ENCODE data around the gene RPS21.

The RPS21 gene

GRCh38 chr20:62350629-62351422 is 36.1 kb upstream of the RPS21 start:
- no peak overlapping the region for H3K9ac ChIP-seq
- no peak overlapping the region; a peak in 1 of 22 replicates for H3K27ac ChIP-seq
- H3K4me1 ChIP-seq: peaks cover 12 to 37% (median 26%) of the 10 kb centered on the region in 10 experiments
- H4K20me1 ChIP-seq: peaks cover 0 to 46% (median 9%) of the 10 kb centered on the region in 11 experiments; a peak in 9 of 22 replicates
- H3K36me3 ChIP-seq: peaks cover 0 to 38% (median 10%) of the 10 kb centered on the region in 11 experiments; a peak in 9 of 22 replicates
- H3K4me2 ChIP-seq: no peak overlapping the region
- H3K27me3 ChIP-seq: no peaks in the 10 kb centered on the region
- TF ChIP-seq Cebpa-rat (IDR thresholded peaks at IDR 0.05): no peak
- peaks cover 5 to 16% (median 12%) of the 10 kb centered on the region in 11 experiments; a peak in 19 of 22 replicates for H3K9me3 ChIP-seq (replicated peaks in 1 of 11)
- H3K4me3 ChIP-seq: no peak overlapping the region

- no peak overlapping the region for H3K9ac ChIP-seq
- H3K4me3 ChIP-seq: no peak overlapping the region
- no peak overlapping the region for H3K27ac ChIP-seq
- peaks cover 0 to 30% (median 10%) of the 10 kb centered on the region in 11 experiments; a peak in 9 of 22 replicates for H3K36me3 ChIP-seq
- H3K4me2 ChIP-seq: no peak overlapping the region
- H3K4me1 ChIP-seq: peaks cover 21 to 39% (median 29%) of the 10 kb centered on the region in 10 experiments
- H3K9me3 ChIP-seq (replicated peaks in 1 of 11): peaks cover 5 to 16% (median 12%) of the 10 kb centered on the region in 11 experiments; a peak in 19 of 22 replicates
- H3K27me3 ChIP-seq: no peaks in the 10 kb centered on the region
- no peak for TF ChIP-seq Cebpa-rat (IDR thresholded peaks at IDR 0.05)
- peaks cover 0 to 55% (median 13%) of the 10 kb centered on the region in 11 experiments; a peak in 10 of 22 replicates for H4K20me1 ChIP-seq
Measured at GRCh38 chr20:62351469-62352401, 35.2 kb upstream of the RPS21 start.

- Histone ChIP-seq H3K9ac (peak overlapping the region in 1 of 11 experiments; percentile 4; a peak in 1 of 22 replicates), H3K27ac (no peak overlapping the region), H3K27me3 (peaks cover 0 to 5% (median 0%) of the 10 kb centered on the region in 11 experiments; a peak in 2 of 22 replicates), H3K36me3 (peaks cover 0 to 22% (median 10%) of the 10 kb centered on the region in 11 experiments; a peak in 9 of 22 replicates), H3K4me2 (peak overlapping the region in 1 of 11 experiments; percentile 36; a peak in 2 of 22 replicates), H3K9me3 (replicated peaks in 1 of 11) (peaks cover 5 to 16% (median 12%) of the 10 kb centered on the region in 11 experiments; a peak in 19 of 22 replicates), H4K20me1 (peaks cover 0 to 64% (median 16%) of the 10 kb centered on the region in 11 experiments; a peak in 11 of 22 replicates), H3K4me3 (no peak overlapping the region), H3K4me1 (peaks cover 30 to 48% (median 38%) of the 10 kb centered on the region in 10 experiments)
- TF ChIP-seq Cebpa-rat (IDR thresholded peaks at IDR 0.05): no peak
Measured at GRCh38 chr20:62352402-62353288, 34.3 kb upstream of the RPS21 start.

- Histone ChIP-seq H4K20me1 (peaks cover 0 to 70% (median 24%) of the 10 kb centered on the region in 11 experiments; a peak in 11 of 22 replicates), H3K27ac (no peak overlapping the region; a peak in 1 of 22 replicates), H3K4me1 (peaks cover 39 to 56% (median 46%) of the 10 kb centered on the region in 10 experiments), H3K4me3 (no peak overlapping the region), H3K27me3 (peaks cover 0 to 13% (median 0%) of the 10 kb centered on the region in 11 experiments; a peak in 4 of 22 replicates), H3K4me2 (peak overlapping the region in 2 of 11 experiments; percentile 21 to 36; a peak in 2 of 22 replicates), H3K36me3 (peaks cover 0 to 17% (median 10%) of the 10 kb centered on the region in 11 experiments; a peak in 9 of 22 replicates), H3K9ac (peak overlapping the region in 1 of 11 experiments; percentile 4; a peak in 1 of 22 replicates), H3K9me3 (replicated peaks in 1 of 11) (peaks cover 5 to 10% (median 9%) of the 10 kb centered on the region in 11 experiments; a peak in 19 of 22 replicates)
- no peak for TF ChIP-seq Cebpa-rat (IDR thresholded peaks at IDR 0.05)
Measured at GRCh38 chr20:62353289-62354030, 33.4 kb upstream of the RPS21 start.

- H3K27me3 ChIP-seq: peaks cover 0 to 13% (median 0%) of the 10 kb centered on the region in 11 experiments; a peak in 4 of 22 replicates
- peak overlapping the region in 7 of 11 experiments; percentile 12 to 63 (median 36); a peak in 8 of 22 replicates for H3K9ac ChIP-seq
- no peak for TF ChIP-seq Cebpa-rat (IDR thresholded peaks at IDR 0.05)
- H3K4me2 ChIP-seq: peak overlapping the region in 9 of 11 experiments; percentile 85 to 98 (median 97); a peak in 18 of 22 replicates
- H3K4me3 ChIP-seq: no peak overlapping the region
- H3K9me3 ChIP-seq (replicated peaks in 1 of 11): peaks cover 0 to 2% (median 1%) of the 10 kb centered on the region in 11 experiments; a peak in 10 of 22 replicates
- peaks cover 44 to 64% (median 54%) of the 10 kb centered on the region in 10 experiments for H3K4me1 ChIP-seq
- peaks cover 0 to 17% (median 9%) of the 10 kb centered on the region in 11 experiments; a peak in 8 of 22 replicates for H3K36me3 ChIP-seq
- peak overlapping the region in 3 of 11 experiments; percentile 26 to 61 (median 47); a peak in 4 of 22 replicates for H3K27ac ChIP-seq
- peaks cover 0 to 75% (median 25%) of the 10 kb centered on the region in 11 experiments; a peak in 11 of 22 replicates for H4K20me1 ChIP-seq
Measured at GRCh38 chr20:62354031-62354808, 32.7 kb upstream of the RPS21 start.

GRCh38 chr20:62354811-62355341 is 32.0 kb upstream of the RPS21 start:
- no peak overlapping the region for H3K4me3 ChIP-seq
- peaks cover 44 to 69% (median 58%) of the 10 kb centered on the region in 10 experiments for H3K4me1 ChIP-seq
- peaks cover 0 to 74% (median 25%) of the 10 kb centered on the region in 11 experiments; a peak in 11 of 22 replicates for H4K20me1 ChIP-seq
- peak overlapping the region in 8 of 11 experiments; percentile 12 to 63 (median 38); a peak in 10 of 22 replicates for H3K9ac ChIP-seq
- H3K4me2 ChIP-seq: peak overlapping the region; percentile 0 to 98 (median 95); a peak in 19 of 22 replicates
- peak overlapping the region in 3 of 11 experiments; percentile 26 to 61 (median 47); a peak in 6 of 22 replicates for H3K27ac ChIP-seq
- H3K9me3 ChIP-seq (replicated peaks in 1 of 11): no peaks in the 10 kb centered on the region
- H3K27me3 ChIP-seq: peaks cover 0 to 13% (median 0%) of the 10 kb centered on the region in 11 experiments; a peak in 4 of 22 replicates
- H3K36me3 ChIP-seq: peaks cover 0 to 17% (median 9%) of the 10 kb centered on the region in 11 experiments; a peak in 8 of 22 replicates
- TF ChIP-seq Cebpa-rat (IDR thresholded peaks at IDR 0.05): no peak
